HEK293T (cell line): ENCODE data around the gene DYNLL2.

Experiments used
- BHLHE40 ChIP-seq: fragments of 450-650 bp; IDR thresholded peaks from 2 replicates; pipeline ENCODE4 v1.6.1; 2016; ENCODE audit warnings: mild to moderate bottlenecking, moderate library complexity, borderline replicate concordance
- FOXA1 ChIP-seq: fragments of 450-650 bp; IDR thresholded peaks from 2 replicates; pipeline ENCODE4 v1.6.1; 2016; ENCODE audit warnings: mild to moderate bottlenecking
- FOXK2 ChIP-seq: fragments of 450-650 bp; IDR thresholded peaks from 2 replicates; pipeline ENCODE4 v1.6.1; 2016; ENCODE audit warnings: mild to moderate bottlenecking
- FOXM1 ChIP-seq: fragments of 450-650 bp; IDR thresholded peaks from 2 replicates; pipeline ENCODE4 v1.6.1; 2017; ENCODE audit warnings: mild to moderate bottlenecking, borderline replicate concordance
- HDGF ChIP-seq: fragments of 450-650 bp; IDR thresholded peaks from 2 replicates; pipeline ENCODE4 v1.6.1; 2017; ENCODE audit warnings: antibody characterized with exemption, borderline replicate concordance
- SP1 ChIP-seq: fragments of 450-650 bp; IDR thresholded peaks from 2 replicates; pipeline ENCODE4 v1.6.1; 2017

GRCh38 chr17:58097384-58098088, 14.3 kb downstream of the DYNLL2 start:
- TF ChIP-seq SP1 (no peak), FOXK2 (no peak), BHLHE40 (no peak), FOXM1 (no peak), FOXA1 (no peak), HDGF (no peak)
